Renal pelvis (tissue), 4 donors: ENCODE measurements around the gene UBP1. TPM values are rescaled to one million over a fixed set of nuclear protein-coding genes. Genes with fewer than 3 reads are reported as not detected.

ENCODE experiments used
- DNase-seq: peaks from one replicate; pipeline ENCODE4 v3.0.0-alpha.2; 2013
- polyA plus RNA-seq, 3 donors: library from polyadenylated mRNA; unstranded; fragments of 120-200 nt; gene quantifications; one replicate each; pipeline ENCODE4 v1.2.1, GENCODE V29; 2013; ENCODE audit not compliant: insufficient read length in 3 of 3

UBP1 gene
- polyA plus RNA-seq, 3 donors, result 91.9 to 96.8 (median 94.7) TPM

GRCh38 chr3:33395900-33396299 is 44.3 kb downstream of the UBP1 start:
- no peak for DNase-seq

DNA sequence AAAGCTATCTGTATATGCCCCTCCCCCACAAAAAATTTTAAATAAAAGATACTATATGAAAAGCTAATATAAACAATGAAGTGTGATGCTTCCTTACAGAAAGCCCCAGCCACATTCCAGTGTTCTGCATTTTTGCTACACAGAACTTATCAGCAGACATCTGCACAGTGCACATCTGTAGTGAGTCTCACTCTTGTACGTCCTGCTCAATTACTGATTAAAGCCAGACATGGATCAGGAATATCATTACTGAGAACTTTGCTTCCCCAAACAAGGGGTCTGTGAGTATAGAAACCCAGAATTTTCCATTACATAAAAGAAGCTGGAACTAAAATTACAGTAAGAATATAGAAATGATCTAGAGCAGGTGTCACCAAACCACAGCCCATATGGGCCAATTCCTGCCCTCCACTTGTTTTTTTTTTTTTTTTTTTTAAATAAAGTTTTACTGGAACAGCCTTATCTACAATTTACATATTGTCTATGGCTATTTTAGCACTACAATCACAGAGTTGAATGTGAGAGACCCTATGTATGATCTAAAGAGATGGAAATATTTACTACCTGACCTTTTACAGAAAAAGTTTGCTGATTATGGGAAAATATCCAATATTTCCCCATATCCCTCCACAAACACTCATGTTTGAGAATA is 45.7 kb downstream of the UBP1 start:
- no peak for DNase-seq

- no peak for DNase-seq
Observed at GRCh38 chr3:33392703-33393125, 47.5 kb downstream of the UBP1 start.

DNA sequence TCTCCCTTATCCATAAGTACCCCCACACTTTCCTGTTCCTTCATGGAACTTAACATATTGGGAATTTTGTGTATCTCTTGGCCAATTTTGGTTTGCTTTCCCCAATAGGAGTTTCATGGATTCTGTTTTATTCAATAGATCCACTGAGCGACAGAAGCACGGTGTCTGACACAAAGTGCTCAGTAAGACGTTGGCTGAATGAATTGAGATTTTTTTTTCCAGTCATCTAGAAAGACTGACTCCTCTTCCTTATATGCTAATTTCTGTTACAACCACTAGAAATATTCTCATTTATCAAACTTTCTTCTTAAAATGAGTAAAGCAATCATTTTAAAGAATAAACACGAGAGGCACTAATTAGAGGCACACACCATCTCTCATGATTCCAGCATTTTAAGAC is 48.1 kb downstream of the UBP1 start:
- no peak for DNase-seq

DNA sequence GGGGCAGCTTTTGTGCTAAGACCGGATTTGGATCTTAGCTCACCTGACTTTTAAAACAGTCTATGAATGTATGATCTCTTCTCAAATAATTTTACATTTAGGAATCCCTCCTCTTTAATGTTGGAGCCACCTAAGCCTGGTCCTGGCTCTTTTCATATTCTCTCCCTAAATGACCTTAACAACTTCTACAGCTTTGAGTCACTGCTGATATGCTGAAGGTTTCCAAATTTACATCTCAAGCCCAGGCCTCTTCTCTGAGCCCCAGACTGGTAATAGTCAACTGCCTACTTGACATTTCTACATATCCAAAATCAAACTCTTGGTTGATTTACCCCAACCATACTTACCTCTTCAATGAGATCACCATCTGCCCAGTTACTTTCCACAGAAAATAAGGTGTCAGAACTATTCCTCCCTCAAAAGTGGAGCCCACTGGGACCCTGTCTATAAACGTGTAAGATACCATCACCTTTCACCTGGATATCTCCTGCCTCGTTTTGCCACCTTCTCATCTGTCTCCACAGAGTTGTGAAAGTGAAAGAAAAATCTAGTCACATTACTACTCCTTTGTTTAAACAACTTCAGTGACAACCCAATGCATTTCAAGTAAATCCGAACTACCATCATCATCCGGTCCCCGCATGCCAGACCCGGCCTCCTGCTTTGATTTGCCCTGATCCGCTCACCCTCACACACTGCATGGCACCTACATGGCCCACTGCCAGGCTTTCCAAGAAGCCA is 48.8 kb downstream of the UBP1 start:
- no peak for DNase-seq

DNA sequence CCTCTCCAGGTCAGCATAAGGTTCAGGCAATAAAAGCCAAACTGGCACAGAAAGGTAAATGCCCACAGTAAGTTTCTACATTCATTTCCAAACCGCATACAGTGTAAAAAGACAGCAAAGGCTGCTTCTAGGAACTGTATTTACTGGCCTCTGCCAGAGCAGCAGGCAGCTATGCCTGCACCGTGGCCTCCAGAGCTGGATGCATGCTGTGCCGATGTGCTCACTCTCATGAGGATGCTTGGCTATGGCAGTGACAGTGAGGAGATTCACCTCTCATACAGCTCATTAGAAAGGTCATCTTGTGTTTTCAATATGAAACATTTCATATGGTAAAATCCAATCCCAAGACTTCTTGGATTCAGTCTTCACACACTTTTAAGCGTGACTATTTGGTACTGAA is 50.3 kb downstream of the UBP1 start:
- no peak for DNase-seq

DNA sequence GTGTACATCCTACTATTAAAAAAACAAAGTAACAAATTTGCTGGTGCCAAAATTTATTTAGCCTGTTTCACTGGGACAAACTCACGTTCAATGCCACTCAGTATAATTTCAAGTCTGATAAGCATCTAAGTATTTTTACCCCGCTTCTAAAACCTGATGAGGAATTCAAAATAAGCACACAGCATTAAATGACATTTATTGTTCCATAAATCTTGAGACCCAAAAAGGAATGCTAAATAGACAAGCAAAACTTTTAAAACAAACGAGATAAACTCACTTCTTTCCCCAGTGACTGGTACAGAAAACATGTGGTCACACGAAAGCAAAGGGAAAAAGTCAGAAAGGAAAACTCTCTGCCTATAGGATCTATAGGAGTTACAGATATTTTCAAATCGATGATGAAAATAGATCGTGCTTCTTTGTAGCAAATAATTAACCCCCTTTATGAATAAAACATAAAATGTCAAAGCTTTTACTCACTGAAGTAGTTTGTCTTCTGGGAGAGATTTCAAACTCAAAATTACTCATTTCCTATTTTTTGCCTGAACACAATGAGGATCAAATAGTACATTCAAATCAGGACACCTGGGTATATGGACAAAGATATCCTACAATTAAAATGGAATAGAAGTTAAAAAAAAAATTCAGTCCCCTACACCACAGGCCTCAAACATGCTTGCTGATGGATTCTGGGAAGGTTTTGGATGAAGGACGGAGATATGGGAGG is 51.7 kb downstream of the UBP1 start:
- DNase-seq, result no peak

GRCh38 chr3:33386631-33387030 is 53.6 kb downstream of the UBP1 start:
- DNase-seq, result no peak

GRCh38 chr3:33385423-33385822 is 54.8 kb downstream of the UBP1 start:
- no peak for DNase-seq

DNA sequence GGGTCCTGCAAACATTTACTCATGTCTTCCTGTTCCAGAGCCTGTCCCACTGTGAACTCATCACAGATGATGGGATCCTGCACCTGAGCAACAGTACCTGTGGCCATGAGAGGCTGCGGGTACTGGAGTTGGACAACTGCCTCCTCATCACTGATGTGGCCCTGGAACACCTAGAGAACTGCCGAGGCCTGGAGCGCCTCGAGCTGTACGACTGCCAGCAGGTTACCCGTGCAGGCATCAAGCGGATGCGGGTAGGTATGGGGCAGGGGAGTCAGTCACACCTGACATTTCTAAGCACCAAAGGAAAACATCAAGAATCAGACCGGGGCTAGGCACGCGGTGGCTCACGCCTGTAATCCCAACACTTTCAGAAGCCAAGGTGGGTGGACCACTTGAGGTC is 56.3 kb downstream of the UBP1 start:
- DNase-seq, result no peak

GRCh38 chr3:33380653-33381052 is 59.6 kb downstream of the UBP1 start:
- no peak for DNase-seq

GRCh38 chr3:33377931-33378330 is 62.3 kb downstream of the UBP1 start:
- DNase-seq, result no peak

GRCh38 chr3:33377489-33377888 is 62.7 kb downstream of the UBP1 start:
- no peak for DNase-seq

GRCh38 chr3:33373082-33373437 is 67.1 kb downstream of the UBP1 start:
- no peak for DNase-seq

DNA sequence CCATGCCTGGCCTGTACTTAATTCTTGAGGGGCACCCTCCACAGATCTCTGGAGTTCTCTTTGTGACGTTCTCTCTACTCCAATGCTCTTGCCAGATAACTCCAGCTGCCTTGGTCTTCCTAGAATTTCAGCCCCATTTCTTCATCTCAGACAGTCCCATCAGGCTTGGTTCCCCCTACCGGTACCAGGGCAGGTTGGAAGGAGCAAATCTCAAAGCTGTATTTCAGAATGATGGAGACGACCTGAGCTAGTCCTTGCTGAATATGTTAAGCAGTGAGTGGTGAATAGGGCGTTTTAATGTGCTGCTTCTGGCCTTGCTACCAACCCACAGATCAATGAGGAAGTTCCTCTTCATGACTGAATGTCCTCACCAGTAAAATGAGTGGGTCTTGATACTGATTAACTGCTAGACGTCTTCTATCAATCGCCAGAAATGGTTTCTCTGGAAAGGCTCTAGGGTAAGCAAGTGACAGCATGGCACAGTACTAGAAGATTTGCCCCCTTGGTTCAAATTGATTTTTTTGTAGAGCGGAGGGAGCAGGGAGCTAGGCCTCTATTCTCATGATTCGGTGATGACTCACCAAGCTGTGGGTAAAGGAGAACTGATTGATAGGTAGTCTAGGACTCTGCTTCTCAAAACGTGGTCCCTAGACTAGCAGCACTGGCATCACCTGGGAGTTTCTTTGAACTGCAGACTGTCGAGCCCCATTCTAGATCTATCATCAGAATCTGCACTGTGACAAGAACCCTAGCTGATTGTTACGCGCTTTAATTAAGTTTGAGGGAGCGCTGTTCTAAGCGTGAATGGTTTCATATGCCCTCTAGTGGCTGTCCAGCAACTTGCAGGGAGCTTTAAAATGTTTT is 67.8 kb downstream of the UBP1 start:
- peak; percentile 36 for DNase-seq

DNA sequence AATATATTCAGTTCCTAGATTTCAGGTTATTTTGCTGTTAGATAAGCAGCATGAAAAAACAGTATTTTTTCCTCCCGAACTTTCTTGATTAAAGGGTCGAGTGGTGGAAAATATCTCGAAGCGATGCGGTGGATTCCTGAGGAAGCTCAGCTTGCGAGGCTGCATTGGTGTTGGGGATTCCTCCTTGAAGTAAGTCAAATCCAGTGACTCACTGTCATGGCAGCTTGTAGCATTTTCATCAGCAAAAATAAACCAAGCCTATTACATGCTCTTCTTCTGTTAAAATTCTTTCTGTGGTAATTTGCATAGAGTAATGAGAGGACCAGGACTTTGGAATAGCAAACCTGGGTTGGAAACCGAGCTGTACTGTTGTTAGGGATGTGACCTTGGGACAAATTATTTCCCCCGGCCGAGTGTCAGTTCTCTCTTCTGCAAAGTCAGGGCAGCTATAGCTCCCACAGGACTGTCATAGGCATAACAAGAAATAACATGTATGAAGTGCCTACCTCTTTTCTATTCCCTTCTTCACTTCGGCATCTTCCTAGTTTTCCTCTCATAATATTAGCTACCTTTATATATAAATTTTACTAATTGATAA is 75.6 kb downstream of the UBP1 start:
- no peak for DNase-seq

GRCh38 chr3:33364060-33364459 is 76.1 kb downstream of the UBP1 start:
- DNase-seq, result no peak

- no peak for DNase-seq
Observed at GRCh38 chr3:33363113-33363800, 76.9 kb downstream of the UBP1 start.

DNA sequence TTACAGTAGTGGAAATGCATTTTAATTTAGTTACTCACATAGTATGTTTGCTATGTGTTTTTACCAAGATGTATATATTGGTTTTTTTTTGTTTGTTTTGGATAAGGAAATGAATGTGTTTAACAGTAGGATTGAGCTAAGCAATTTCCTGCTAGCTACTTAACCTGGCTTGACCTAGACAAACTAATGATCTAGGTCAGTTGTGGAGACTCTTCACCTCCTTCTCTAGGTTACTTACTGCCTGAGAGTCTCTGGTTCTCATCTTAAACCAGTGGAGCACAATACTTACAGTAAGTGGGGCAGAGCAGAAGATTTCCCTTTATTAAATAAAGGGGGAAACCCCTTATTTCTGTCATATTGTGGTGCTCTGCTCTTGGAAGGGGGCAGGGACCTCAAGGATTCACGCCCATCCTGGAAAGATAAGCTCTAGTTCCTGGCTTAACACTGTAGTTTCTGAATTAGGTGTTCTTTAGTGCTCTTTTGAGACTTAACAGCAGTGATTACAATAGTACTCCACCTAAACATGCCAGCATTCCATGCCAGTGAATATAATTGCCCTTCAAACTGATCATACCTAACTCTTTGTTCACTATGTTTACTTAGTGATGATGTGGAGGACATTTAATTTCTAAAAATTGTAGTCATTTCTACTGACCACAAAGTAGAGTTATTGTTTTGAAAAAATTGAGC is 79.9 kb downstream of the UBP1 start:
- DNase-seq, result no peak

DNA sequence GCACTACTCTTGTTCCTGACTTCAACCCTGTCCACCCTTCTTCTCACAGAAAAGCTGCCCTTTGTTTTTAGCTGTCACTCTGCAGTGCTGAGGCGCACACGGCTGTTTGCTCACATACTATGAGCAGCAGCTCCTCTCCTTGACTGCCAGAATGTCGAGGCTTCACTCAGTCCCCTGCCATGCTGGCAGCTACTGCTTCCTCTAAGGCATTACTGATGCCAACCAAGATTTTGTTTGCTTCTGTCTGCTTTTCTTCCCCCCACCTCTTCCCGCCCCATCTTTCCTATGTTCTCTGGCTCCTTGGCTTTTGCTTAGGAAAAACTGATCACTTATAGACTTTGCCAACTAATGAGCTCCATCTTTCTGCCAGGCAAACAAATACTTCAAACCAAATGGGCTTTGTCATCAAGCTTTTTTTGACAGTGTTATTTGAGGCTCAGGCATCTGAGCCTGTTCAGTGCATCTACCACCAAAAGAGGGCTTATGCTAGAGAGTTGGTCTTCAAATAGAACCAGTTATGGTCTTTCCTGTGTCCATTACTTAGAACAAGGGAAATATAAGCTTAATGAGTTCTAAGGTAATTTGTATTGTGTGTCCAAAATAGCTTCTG is 81.9 kb downstream of the UBP1 start:
- DNase-seq, result no peak
